Omental fat pad (tissue), 4 donors: ENCODE results near the gene MKI67. TPM values are rescaled to one million over a fixed set of nuclear protein-coding genes. Genes with fewer than 3 reads are reported as not detected.

Experiments used
- ATAC-seq: fragments of 150-250 bp; one replicate; pipeline ENCODE4 v1.9.1; 2016; ENCODE audit warnings: mild to moderate bottlenecking, moderate library complexity; ENCODE audit not compliant: low FRiP score
- DNase-seq: peaks from one replicate; pipeline ENCODE4 v3.0.0-alpha.2; 2019; ENCODE audit warnings: low spot score
- CTCF ChIP-seq, 3 donors: fragments of 450-650 bp; IDR thresholded peaks; one replicate each; pipeline ENCODE4 v1.5.1; 2016 to 2017; ENCODE audit warnings: antibody characterized with exemption in 3 of 3, mild to moderate bottlenecking in 3 of 3, moderate library complexity in 2 of 3
- total RNA-seq, 4 donors: library from RNA; depleted of rRNA; stranded (reverse); fragments of >200 nt; gene quantifications; one replicate each; pipeline ENCODE4 v1.1.0, GENCODE V29; 2016

Gene MKI67
- total RNA-seq, 4 donors from 2014 or later: 0.63 to 9.6 (median 1.6) TPM

GRCh38 chr10:128078136-128078969 is 47.9 kb downstream of the MKI67 start:
- DNase-seq: no peak
- peak; percentile 8 for ATAC-seq
- no peak for TF ChIP-seq CTCF (IDR thresholded peaks at IDR 0.05)

GRCh38 chr10:128077155-128077875 is 48.9 kb downstream of the MKI67 start:
- no peak for ATAC-seq
- TF ChIP-seq CTCF (IDR thresholded peaks at IDR 0.05): no peak
- no peak for DNase-seq

- TF ChIP-seq CTCF (IDR thresholded peaks at IDR 0.05): no peak
- ATAC-seq (no peak), DNase-seq (no peak)
Measured at GRCh38 chr10:128074589-128074988, 51.6 kb downstream of the MKI67 start.

GRCh38 chr10:128073890-128074289 is 52.3 kb downstream of the MKI67 start:
- ATAC-seq (no peak), DNase-seq (no peak)
- no peak for TF ChIP-seq CTCF (IDR thresholded peaks at IDR 0.05)

- DNase-seq (peak; percentile 10), ATAC-seq (no peak)
- no peak for TF ChIP-seq CTCF (IDR thresholded peaks at IDR 0.05)
Measured at GRCh38 chr10:128072941-128073645, 53.1 kb downstream of the MKI67 start.

- DNase-seq: no peak
- no peak for ATAC-seq
- no peak for TF ChIP-seq CTCF (IDR thresholded peaks at IDR 0.05)
Measured at GRCh38 chr10:128072046-128072445, 54.2 kb downstream of the MKI67 start.
